ENCODE data around the gene USP17L26. TPM values are rescaled to one million over a fixed set of nuclear protein-coding genes. Genes with fewer than 3 reads are reported as not detected.
"Not testable (repeated sequence)": the region's sequence is repeated elsewhere in the genome, so short reads cannot be mapped to it uniquely, and the experiment has no call there.

The USP17L26 gene
- polyA plus RNA-seq (2013, experiment 1 of 2; ENCODE audit: insufficient read length) = not detected
- not detected for polyA plus RNA-seq (2013, experiment 2 of 2; ENCODE audit: insufficient read length)

- DNase-seq = not testable (repeated sequence)
Measured at GRCh38 chr4:9334358-9334757, at the start of gene USP17L26. TSS of gene USP17L26 (plus strand) at chr4:9334658. CDS start at chr4:9334658, 0 bp downstream.

- DNase-seq = not testable (repeated sequence)
Measured at GRCh38 chr4:9324191-9324590, 10.3 kb upstream of the USP17L26 start.

- DNase-seq = not testable (repeated sequence)
Measured at GRCh38 chr4:9324865-9325264, 9.6 kb upstream of the USP17L26 start, which contains the start of gene USP17L24. TSS of gene USP17L24 (plus strand) at chr4:9325165. CDS start at chr4:9325165, 0 bp downstream.

- not testable (repeated sequence) for DNase-seq
Measured at GRCh38 chr4:9329611-9330010, 4.8 kb upstream of the USP17L26 start, which contains the start of gene USP17L25. TSS of gene USP17L25 (plus strand) at chr4:9329911. CDS start at chr4:9329911, 0 bp downstream.

GRCh38 chr4:9339103-9339502 lies 4.6 kb downstream of the USP17L26 start, which contains the start of gene USP17L5:
TSS of gene USP17L5 (plus strand) at chr4:9339403. CDS start at chr4:9339403, 0 bp downstream.
- not testable (repeated sequence) for DNase-seq

GRCh38 chr4:9343848-9344247 lies 9.4 kb downstream of the USP17L26 start, which contains the start of gene USP17L27:
TSS of gene USP17L27 (plus strand) at chr4:9344148. CDS start at chr4:9344148, 0 bp downstream.
- DNase-seq = not testable (repeated sequence)

- DNase-seq = not testable (repeated sequence)
Measured at GRCh38 chr4:9348593-9348992, 14.1 kb downstream of the USP17L26 start, which contains the start of gene USP17L28. TSS of gene USP17L28 (plus strand) at chr4:9348893. CDS start at chr4:9348893, 0 bp downstream.

- not testable (repeated sequence) for DNase-seq
Measured at GRCh38 chr4:9350866-9351265, 16.4 kb downstream of the USP17L26 start.

- DNase-seq = not testable (repeated sequence)
Measured at GRCh38 chr4:9353338-9353737, 18.9 kb downstream of the USP17L26 start, which contains the start of gene USP17L29. TSS of gene USP17L29 (plus strand) at chr4:9353638. CDS start at chr4:9353638, 0 bp downstream.

- DNase-seq = not testable (repeated sequence)
Measured at GRCh38 chr4:9362829-9363228, 28.4 kb downstream of the USP17L26 start, which contains the start of gene USP17L30. TSS of gene USP17L30 (plus strand) at chr4:9363129. CDS start at chr4:9363129, 0 bp downstream.

GRCh38 chr4:9379881-9380280 lies 45.4 kb downstream of the USP17L26 start:
- not testable (repeated sequence) for DNase-seq

GRCh38 chr4:9381012-9381534 lies 46.6 kb downstream of the USP17L26 start:
- DNase-seq = peak; percentile 4

GRCh38 chr4:9384126-9384525 lies 49.7 kb downstream of the USP17L26 start:
- DNase-seq = no peak
